Gastrocnemius medialis (tissue), 4 donors: Measurements from ENCODE around the gene FBXW4. TPM values are rescaled to one million over a fixed set of nuclear protein-coding genes. Genes with fewer than 3 reads are reported as not detected.

ENCODE experiments used
- ATAC-seq, 2 donors: fragments of 150-250 bp; one replicate each; pipeline ENCODE4 v1.9.1; 2016
- DNase-seq, 2 donors: peaks; one replicate each; pipeline ENCODE4 v3.0.0-alpha.2; 2019
- H3K27ac ChIP-seq, 4 donors: fragments of 200-600 bp; sonication (generic); 1 replicate in 1 of 4; 2 replicates in 3 of 4; pipeline ENCODE4 v1.5.1; 2016 to 2018; ENCODE audit warnings: mild to moderate bottlenecking in 2 of 4, moderate library complexity in 1 of 4
- H3K27me3 ChIP-seq, 3 donors: fragments of 200-600 bp; sonication (generic) in 2 of 3; 1 replicate in 1 of 3; 2 replicates in 2 of 3; pipeline versions ENCODE4 v1.5.1 to v1.6.0; 2016 to 2019; ENCODE audit warnings: mild to moderate bottlenecking in 1 of 3, moderate library complexity in 1 of 3
- H3K36me3 ChIP-seq, 2 donors: fragments of 200-600 bp; sonication (generic) in 1 of 2; one replicate each; pipeline ENCODE4 v1.5.1; 2017 to 2018
- H3K4me1 ChIP-seq, 2 donors: fragments of 200-600 bp; sonication (generic) in 1 of 2; one replicate each; pipeline ENCODE4 v1.5.1; 2016 to 2017; ENCODE audit warnings: mild to moderate bottlenecking in 2 of 2
- H3K4me3 ChIP-seq, 4 donors: fragments of 200-600 bp; sonication (generic) in 3 of 4; 1 replicate in 1 of 4; 2 replicates in 3 of 4; pipeline ENCODE4 v1.5.1; 2016 to 2019; ENCODE audit warnings: mild to moderate bottlenecking in 2 of 4
- H3K9me3 ChIP-seq, 3 donors: fragments of 200-600 bp; sonication (generic) in 2 of 3; 1 replicate in 1 of 3; 2 replicates in 2 of 3; pipeline ENCODE4 v1.5.1; 2016 to 2019
- CTCF ChIP-seq, 5 experiments: fragments of 450-650 bp in 3 of 5; fragments of 200-600 bp in 2 of 5; sonication (generic) in 2 of 5; IDR thresholded peaks in 4 of 5; conservative IDR thresholded peaks in 1 of 5; 1 replicate in 4 of 5; 2 replicates in 1 of 5; pipeline ENCODE4 v1.5.1; 2016 to 2019; ENCODE audit warnings: antibody characterized with exemption in 5 of 5, mild to moderate bottlenecking in 3 of 5, moderate library complexity in 3 of 5
- POLR2A ChIP-seq, 2 donors: fragments of 450-650 bp; IDR thresholded peaks; one replicate each; pipeline ENCODE4 v1.6.1; 2017; ENCODE audit warnings: antibody characterized with exemption in 2 of 2, mild to moderate bottlenecking in 2 of 2, moderate library complexity in 2 of 2
- in situ Hi-C, 4 donors: fragments of 200-750 bp; cut with MboI; loops; one replicate each; pipeline versions ENCODE4 v1.15.0 to v1.8.0; 2017; ENCODE audit warnings: low sequenced_read_pairs in 4 of 4
- intact Hi-C: fragments of 100-400 bp; cut with DNase I; formaldehyde crosslinking; loops from one replicate; pipeline ENCODE4 v1.15.1; 2023; ENCODE audit warnings: low total_unique reads
- total RNA-seq, 4 donors: library from RNA; depleted of rRNA; stranded (reverse); fragments of >200 nt; gene quantifications; one replicate each; pipeline versions ENCODE4 v1.1.0 to v1.2.3, GENCODE V29; 2016

FBXW4 gene
- total RNA-seq, 4 donors from 2014 or later = 43.1 to 72.6 (median 70.2) TPM

DNA sequence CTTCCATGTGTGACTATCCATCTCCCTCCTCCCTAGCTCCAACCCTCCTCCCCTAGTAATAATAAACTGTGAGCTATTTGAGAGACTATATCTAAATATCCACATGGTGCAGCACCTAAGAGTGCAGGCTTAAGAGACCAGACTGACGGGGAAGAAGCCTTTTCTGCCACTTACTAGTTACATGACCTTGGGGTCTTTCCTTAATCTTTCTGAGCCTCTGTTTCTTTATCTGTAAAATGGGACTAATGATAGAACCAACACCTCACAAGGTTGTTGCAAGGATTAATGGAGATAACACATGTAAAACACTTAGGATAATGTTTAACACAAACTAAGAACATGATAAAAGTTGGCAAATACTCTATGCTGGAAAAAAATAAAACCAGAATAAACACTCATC is 37.1 kb upstream of the FBXW4 start:
- intact Hi-C loops = no loop called here
- no peak for DNase-seq
- Histone ChIP-seq H3K4me1 (no peaks in the 10 kb centered on the region), H3K27ac (no peak overlapping the region), H3K36me3 (no peaks in the 10 kb centered on the region), H3K9me3 (no peaks in the 10 kb centered on the region), H3K27me3 (peaks cover 0 to 5% (median 0%) of the 10 kb centered on the region in 3 donors), H3K4me3 (no peak overlapping the region)
- no peak for TF ChIP-seq CTCF (IDR thresholded peaks at IDR 0.05 in 4 of 5, conservative IDR thresholded peaks at IDR 0.05 in 1 of 5)
- no peak for TF ChIP-seq POLR2A (IDR thresholded peaks at IDR 0.05)
- ATAC-seq = no peak
- in situ Hi-C loops = no loop called here

GRCh38 chr10:101726115-101726387 is 31.1 kb upstream of the FBXW4 start:
- DNase-seq (no peak), ATAC-seq (no peak)
- TF ChIP-seq POLR2A (IDR thresholded peaks at IDR 0.05) (no peak), CTCF (IDR thresholded peaks at IDR 0.05 in 4 of 5, conservative IDR thresholded peaks at IDR 0.05 in 1 of 5) (no peak)
- Histone ChIP-seq H3K4me1 (no peaks in the 10 kb centered on the region), H3K4me3 (no peak overlapping the region), H3K9me3 (no peaks in the 10 kb centered on the region), H3K27me3 (no peaks in the 10 kb centered on the region), H3K36me3 (no peaks in the 10 kb centered on the region), H3K27ac (no peak overlapping the region)
- in situ Hi-C loops = no loop called here
- intact Hi-C loops = no loop called here

GRCh38 chr10:101725296-101726114 is 30.5 kb upstream of the FBXW4 start:
- ATAC-seq = no peak
- in situ Hi-C loops (no loop called here), intact Hi-C loops (no loop called here)
- Histone ChIP-seq H3K27me3 (no peaks in the 10 kb centered on the region), H3K4me3 (no peak overlapping the region), H3K36me3 (no peaks in the 10 kb centered on the region), H3K27ac (no peak overlapping the region), H3K9me3 (no peaks in the 10 kb centered on the region), H3K4me1 (no peaks in the 10 kb centered on the region)
- no peak for TF ChIP-seq POLR2A (IDR thresholded peaks at IDR 0.05)
- TF ChIP-seq CTCF (IDR thresholded peaks at IDR 0.05 in 4 of 5, conservative IDR thresholded peaks at IDR 0.05 in 1 of 5) = no peak
- no peak for DNase-seq

DNA sequence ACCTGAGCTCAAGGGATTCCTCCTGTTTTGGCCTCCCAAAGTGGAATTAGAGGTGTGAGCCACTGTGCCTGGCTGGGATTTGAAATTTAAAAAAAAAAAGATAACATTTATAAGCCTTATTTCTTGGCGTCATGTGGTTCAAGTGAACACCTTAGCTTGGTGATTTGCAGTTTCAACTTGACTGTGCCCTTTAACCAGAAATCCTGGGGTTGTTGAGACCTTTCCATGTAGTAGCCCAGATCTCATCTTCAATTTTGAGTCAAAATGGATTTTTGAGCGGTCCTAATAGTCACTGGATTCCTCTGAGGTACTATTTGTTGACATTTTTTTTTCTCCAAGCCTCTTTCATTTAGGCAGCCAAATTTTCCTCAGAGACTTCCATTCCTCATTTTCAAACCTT is 29.5 kb upstream of the FBXW4 start:
- intact Hi-C loops (no loop called here), in situ Hi-C loops (no loop called here)
- Histone ChIP-seq H3K9me3 (no peaks in the 10 kb centered on the region), H3K4me1 (no peaks in the 10 kb centered on the region), H3K4me3 (no peak overlapping the region), H3K36me3 (no peaks in the 10 kb centered on the region), H3K27ac (no peak overlapping the region), H3K27me3 (no peaks in the 10 kb centered on the region)
- DNase-seq = no peak
- ATAC-seq = no peak
- no peak for TF ChIP-seq POLR2A (IDR thresholded peaks at IDR 0.05)
- TF ChIP-seq CTCF (IDR thresholded peaks at IDR 0.05 in 4 of 5, conservative IDR thresholded peaks at IDR 0.05 in 1 of 5) = no peak

- TF ChIP-seq CTCF (IDR thresholded peaks at IDR 0.05 in 4 of 5, conservative IDR thresholded peaks at IDR 0.05 in 1 of 5) = no peak
- no peak for TF ChIP-seq POLR2A (IDR thresholded peaks at IDR 0.05)
- intact Hi-C loops = no loop called here
Observed at GRCh38 chr10:101723176-101723575, 28.2 kb upstream of the FBXW4 start.

More at GRCh38 chr10:101723176-101723575, 28.2 kb upstream of the FBXW4 start:
- no peak overlapping the region for H3K27ac ChIP-seq
- H3K27me3 ChIP-seq = no peaks in the 10 kb centered on the region
- no peak for DNase-seq
- H3K9me3 ChIP-seq = no peaks in the 10 kb centered on the region
- H3K4me1 ChIP-seq = no peaks in the 10 kb centered on the region
- in situ Hi-C loops = no loop called here
- no peak for ATAC-seq
- no peaks in the 10 kb centered on the region for H3K36me3 ChIP-seq
- no peak overlapping the region for H3K4me3 ChIP-seq
